OCI-LY3 (cell line): ENCODE measurements around the gene HCST.

ENCODE experiments used
- EZH2phosphoT487 ChIP-seq: fragments of 200-600 bp; shearing (Covaris generic); IDR thresholded peaks from 2 replicates; pipeline ENCODE4 v1.6.1; 2018; ENCODE audit warnings: antibody characterized with exemption, mixed run types, low read depth
- TF ChIP-seq, protein P1 (sequence below): fragments of 200-600, 300-600 bp; sonication (generic); IDR thresholded peaks from 2 replicates; pipeline ENCODE4 v1.5.1; 2014; ENCODE audit warnings: antibody characterized with exemption, low read length, low read depth

DNA sequence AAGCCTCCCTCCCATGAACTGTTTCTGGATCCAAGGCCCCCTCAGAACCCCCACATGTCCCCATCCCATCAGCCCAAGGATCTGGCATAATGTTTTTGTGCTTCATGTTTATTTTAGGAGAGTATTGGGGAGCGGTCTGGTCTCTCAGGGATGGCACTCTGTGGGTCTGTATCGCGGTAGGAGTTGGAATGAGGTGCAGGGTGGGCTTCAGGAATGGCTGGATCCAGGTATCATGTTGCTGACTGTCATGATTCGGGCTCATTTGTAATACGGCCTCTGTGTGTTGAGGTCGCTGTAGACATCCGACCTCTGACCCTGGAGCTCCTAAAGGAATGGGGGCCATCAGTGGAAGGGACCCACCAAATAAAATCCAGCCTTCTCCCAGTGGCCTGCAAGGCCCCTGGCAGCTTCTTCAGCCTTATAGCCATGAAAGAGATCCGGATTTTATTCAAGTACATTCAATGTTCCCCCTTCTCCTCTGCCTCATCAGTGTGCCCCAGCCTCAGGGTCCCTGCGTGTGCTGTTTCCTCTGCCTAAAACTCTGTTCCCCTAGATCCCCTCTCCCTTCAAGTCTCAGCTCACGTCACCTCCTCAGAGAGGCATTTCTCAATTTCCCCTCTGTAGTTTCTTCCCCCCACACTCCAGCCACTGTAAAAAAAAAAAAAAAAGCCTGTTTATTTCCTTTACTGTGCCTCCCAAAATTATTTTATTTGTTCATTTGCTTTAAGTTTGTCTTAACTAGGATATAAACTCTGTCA, 2.2 kb downstream of the HCST start:
- TF ChIP-seq, protein P1, sequence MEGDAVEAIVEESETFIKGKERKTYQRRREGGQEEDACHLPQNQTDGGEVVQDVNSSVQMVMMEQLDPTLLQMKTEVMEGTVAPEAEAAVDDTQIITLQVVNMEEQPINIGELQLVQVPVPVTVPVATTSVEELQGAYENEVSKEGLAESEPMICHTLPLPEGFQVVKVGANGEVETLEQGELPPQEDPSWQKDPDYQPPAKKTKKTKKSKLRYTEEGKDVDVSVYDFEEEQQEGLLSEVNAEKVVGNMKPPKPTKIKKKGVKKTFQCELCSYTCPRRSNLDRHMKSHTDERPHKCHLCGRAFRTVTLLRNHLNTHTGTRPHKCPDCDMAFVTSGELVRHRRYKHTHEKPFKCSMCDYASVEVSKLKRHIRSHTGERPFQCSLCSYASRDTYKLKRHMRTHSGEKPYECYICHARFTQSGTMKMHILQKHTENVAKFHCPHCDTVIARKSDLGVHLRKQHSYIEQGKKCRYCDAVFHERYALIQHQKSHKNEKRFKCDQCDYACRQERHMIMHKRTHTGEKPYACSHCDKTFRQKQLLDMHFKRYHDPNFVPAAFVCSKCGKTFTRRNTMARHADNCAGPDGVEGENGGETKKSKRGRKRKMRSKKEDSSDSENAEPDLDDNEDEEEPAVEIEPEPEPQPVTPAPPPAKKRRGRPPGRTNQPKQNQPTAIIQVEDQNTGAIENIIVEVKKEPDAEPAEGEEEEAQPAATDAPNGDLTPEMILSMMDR: no peak
- TF ChIP-seq EZH2phosphoT487: no peak
